Measurements from ENCODE around the gene INCA1. TPM values are rescaled to one million over a fixed set of nuclear protein-coding genes. Genes with fewer than 3 reads are reported as not detected.

The INCA1 gene
- total and polyA plus RNA-seq, 5 experiments from 2014 or later: 0.23 to 0.26 TPM; not detected in 3

GRCh38 chr17:4938688-4939545 is 58.4 kb downstream of the INCA1 start:
- peaks cover 0 to 42% (median 8%) of the 10 kb centered on the region in 3 donors for H3K36me3 Mint-ChIP-seq
- no peak for ATAC-seq
- no peak for DNase-seq
- POLR2A ChIA-PET: interaction anchor here (1.1 to 25.2 kb wide), 12 partner anchors 12 to 796 kb away, joined by 3 to 635 read pairs (median 18); partner anchors contain the start of genes ARRB2, C17orf107, CAMTA2 and CYB5D2
- H3K4me3 Mint-ChIP-seq: peak overlapping the region; percentile 91 to 100 (median 94)
- peaks cover 40 to 80% (median 69%) of the 10 kb centered on the region in 4 donors for H3K4me1 Mint-ChIP-seq
- no peaks in the 10 kb centered on the region for H3K9me3 Mint-ChIP-seq
- H3K27ac Mint-ChIP-seq: peak overlapping the region; percentile 68 to 99 (median 94)
- H3K27me3 Mint-ChIP-seq: no peaks in the 10 kb centered on the region

Small RNA genes within 50 kb of the gene (microRNA-seq; reads per million reads assigned to microRNA genes)
- gene MIR6864 (ENCODE audit: borderline microRNAs expressed): not detected
- gene MIR6865 (ENCODE audit: borderline microRNAs expressed): not detected

Other genes starting within 250 kb of the INCA1 start
- gene TM4SF5, start 225.6 kb downstream of the INCA1 start, total RNA-seq: not detected
- not detected for gene TM4SF5, start 225.6 kb downstream of the INCA1 start, polyA plus RNA-seq
- gene VMO1, start 211.2 kb downstream of the INCA1 start, total RNA-seq: under 1 TPM in 1 of 2 experiments, not detected in 1; 0.60 TPM
- gene VMO1, start 211.2 kb downstream of the INCA1 start, polyA plus RNA-seq: not detected
- gene GLTPD2, start 208.6 kb downstream of the INCA1 start, total RNA-seq: not detected
- under 1 TPM; 0.36 to 0.39 (median 0.39) TPM for gene GLTPD2, start 208.6 kb downstream of the INCA1 start, polyA plus RNA-seq
- gene PSMB6, start 201.4 kb downstream of the INCA1 start, total RNA-seq: 10 to 100 TPM; 56.5 to 61.6 TPM
- gene PSMB6, start 201.4 kb downstream of the INCA1 start, polyA plus RNA-seq: 100 to 1,000 TPM; 211 to 282 (median 256) TPM
- 10 to 100 TPM; 21.4 to 27.9 TPM for gene PLD2, start 190.4 kb downstream of the INCA1 start, total RNA-seq
- gene PLD2, start 190.4 kb downstream of the INCA1 start, polyA plus RNA-seq: 1 to 10 TPM; 1.1 to 1.9 (median 1.9) TPM
- 100 to 1,000 TPM; 110 to 117 TPM for gene MINK1, start 164.2 kb downstream of the INCA1 start, total RNA-seq
- 10 to 100 TPM in 1 of 3 donors, 1 to 10 TPM in 2; 4.1 to 12.9 (median 8.1) TPM for gene MINK1, start 164.2 kb downstream of the INCA1 start, polyA plus RNA-seq
- gene C17orf107, start 98.0 kb downstream of the INCA1 start, total RNA-seq: 1 to 10 TPM; 5.7 TPM
- 1 to 10 TPM; 1.5 to 1.8 (median 1.6) TPM for gene C17orf107, start 98.0 kb downstream of the INCA1 start, polyA plus RNA-seq
- 1 to 10 TPM in 1 of 2 experiments, under 1 TPM in 1; 0.94 to 1.3 TPM for gene CHRNE, start 94.4 kb downstream of the INCA1 start, total RNA-seq
- under 1 TPM; 0.19 to 0.58 (median 0.20) TPM for gene CHRNE, start 94.4 kb downstream of the INCA1 start, polyA plus RNA-seq
- not detected for gene GP1BA, start 65.2 kb downstream of the INCA1 start, total RNA-seq
- under 1 TPM in 2 of 3 donors, not detected in 1; 0.08 to 0.13 TPM for gene GP1BA, start 65.2 kb downstream of the INCA1 start, polyA plus RNA-seq
- 10 to 100 TPM; 42.5 to 45.0 TPM for gene SLC25A11, start 57.5 kb downstream of the INCA1 start, total RNA-seq
- 10 to 100 TPM; 75.3 to 78.6 (median 77.6) TPM for gene SLC25A11, start 57.5 kb downstream of the INCA1 start, polyA plus RNA-seq
- 100 to 1,000 TPM; 143 to 145 TPM for gene RNF167, start 57.3 kb downstream of the INCA1 start, total RNA-seq
- gene RNF167, start 57.3 kb downstream of the INCA1 start, polyA plus RNA-seq: 10 to 100 TPM; 30.3 to 50.0 (median 32.2) TPM
- gene PFN1, start 49.0 kb downstream of the INCA1 start, total RNA-seq: 100 to 1,000 TPM; 486 to 497 TPM
- 1,000 to 10,000 TPM; 1,824 to 2,067 (median 1,870) TPM for gene PFN1, start 49.0 kb downstream of the INCA1 start, polyA plus RNA-seq
- gene ENO3, start 46.4 kb downstream of the INCA1 start, total RNA-seq: 10 to 100 TPM; 35.2 to 36.7 TPM
- 1 to 10 TPM; 1.5 to 3.0 (median 1.8) TPM for gene ENO3, start 46.4 kb downstream of the INCA1 start, polyA plus RNA-seq
- 10 to 100 TPM; 50.5 to 52.6 TPM for gene SPAG7, start 29.7 kb downstream of the INCA1 start, total RNA-seq
- gene SPAG7, start 29.7 kb downstream of the INCA1 start, polyA plus RNA-seq: 100 to 1,000 TPM; 122 to 131 (median 129) TPM
- gene CAMTA2, start 9.8 kb downstream of the INCA1 start, total RNA-seq: 10 to 100 TPM; 56.1 to 58.7 TPM
- gene CAMTA2, start 9.8 kb downstream of the INCA1 start, polyA plus RNA-seq: 10 to 100 TPM in 1 of 3 donors, 1 to 10 TPM in 2; 4.1 to 18.9 (median 6.3) TPM
- gene KIF1C, start 428 bp upstream of the INCA1 start, total RNA-seq: 10 to 100 TPM; 20.8 to 21.1 TPM
- gene KIF1C, start 428 bp upstream of the INCA1 start, polyA plus RNA-seq: 1 to 10 TPM; 2.6 to 3.0 (median 3.0) TPM
- gene SLC52A1, start 37.9 kb upstream of the INCA1 start, total RNA-seq: under 1 TPM in 1 of 2 experiments, not detected in 1; 0.25 TPM
- gene SLC52A1, start 37.9 kb upstream of the INCA1 start, polyA plus RNA-seq: not detected
- 10 to 100 TPM; 12.6 to 12.7 TPM for gene ZFP3, start 80.9 kb upstream of the INCA1 start, total RNA-seq
- gene ZFP3, start 80.9 kb upstream of the INCA1 start, polyA plus RNA-seq: 1 to 10 TPM in 2 of 3 donors, under 1 TPM in 1; 0.51 to 2.1 (median 1.6) TPM
- gene ZNF232, start 114.4 kb upstream of the INCA1 start, total RNA-seq: 10 to 100 TPM; 14.0 to 18.9 TPM
- 1 to 10 TPM; 6.0 to 10.0 (median 7.3) TPM for gene ZNF232, start 114.4 kb upstream of the INCA1 start, polyA plus RNA-seq
- gene USP6, start 118.5 kb upstream of the INCA1 start, total RNA-seq: under 1 TPM; 0.33 to 0.39 TPM
- gene USP6, start 118.5 kb upstream of the INCA1 start, polyA plus RNA-seq: under 1 TPM; 0.02 to 0.06 (median 0.05) TPM
- 10 to 100 TPM; 32.4 to 32.5 TPM for gene ZNF594, start 194.3 kb upstream of the INCA1 start, total RNA-seq
- 1 to 10 TPM; 1.7 to 3.3 (median 3.3) TPM for gene ZNF594, start 194.3 kb upstream of the INCA1 start, polyA plus RNA-seq
- gene SCIMP, start 237.3 kb upstream of the INCA1 start, total RNA-seq: 1 to 10 TPM; 2.3 to 2.8 TPM
- under 1 TPM; 0.11 to 0.72 (median 0.22) TPM for gene SCIMP, start 237.3 kb upstream of the INCA1 start, polyA plus RNA-seq